Urinary bladder (tissue), 4 donors: ENCODE measurements around the gene CA6. TPM values are rescaled to one million over a fixed set of nuclear protein-coding genes. Genes with fewer than 3 reads are reported as not detected.
A peak's percentile ranks its signal among the peaks of the same experiment; 100 is the strongest.
"Not testable (repeated sequence)": the region's sequence is repeated elsewhere in the genome, so short reads cannot be mapped to it uniquely, and the experiment has no call there.

Experiments used
- DNase-seq: peaks from one replicate; pipeline ENCODE4 v3.0.0-alpha.2; 2015; ENCODE audit errors: extremely low spot score
- H3K27ac ChIP-seq: one replicate; pipeline ENCODE4 v1.5.1; 2013; ENCODE audit warnings: low read depth, mild to moderate bottlenecking, moderate library complexity
- H3K36me3 ChIP-seq: one replicate; pipeline ENCODE4 v1.6.1; 2013; ENCODE audit warnings: mild to moderate bottlenecking, moderate library complexity; ENCODE audit not compliant: insufficient read depth
- H3K4me1 ChIP-seq: one replicate; pipeline ENCODE4 v1.6.1; 2013; ENCODE audit warnings: mild to moderate bottlenecking, moderate library complexity; ENCODE audit not compliant: insufficient read depth
- H3K4me3 ChIP-seq: one replicate; pipeline ENCODE4 v1.5.1; 2013; ENCODE audit warnings: low read depth, low read length
- WGBS: extraction: QIAGEN DNeasy Blood & Tissue Kit; methylation state at CpG from one replicate; pipeline ENCODE4 v1.1.7; 2013; 5-methylcytosine and 5-hydroxymethylcytosine counted together
- polyA plus RNA-seq: library from polyadenylated mRNA; stranded (reverse); fragments of 200-250 nt; gene quantifications from one replicate; pipeline ENCODE4 v1.2.3, GENCODE V29; 2013
- total RNA-seq: library from RNA; depleted of rRNA; stranded (reverse); fragments of >200 nt; gene quantifications from one replicate; pipeline ENCODE4 v1.2.3, GENCODE V29; 2014
- donor health status: healthy with polysubstance abuse.
- donor health status: healthy.

Gene CA6
- total and polyA plus RNA-seq, 2 donors = not detected

DNA sequence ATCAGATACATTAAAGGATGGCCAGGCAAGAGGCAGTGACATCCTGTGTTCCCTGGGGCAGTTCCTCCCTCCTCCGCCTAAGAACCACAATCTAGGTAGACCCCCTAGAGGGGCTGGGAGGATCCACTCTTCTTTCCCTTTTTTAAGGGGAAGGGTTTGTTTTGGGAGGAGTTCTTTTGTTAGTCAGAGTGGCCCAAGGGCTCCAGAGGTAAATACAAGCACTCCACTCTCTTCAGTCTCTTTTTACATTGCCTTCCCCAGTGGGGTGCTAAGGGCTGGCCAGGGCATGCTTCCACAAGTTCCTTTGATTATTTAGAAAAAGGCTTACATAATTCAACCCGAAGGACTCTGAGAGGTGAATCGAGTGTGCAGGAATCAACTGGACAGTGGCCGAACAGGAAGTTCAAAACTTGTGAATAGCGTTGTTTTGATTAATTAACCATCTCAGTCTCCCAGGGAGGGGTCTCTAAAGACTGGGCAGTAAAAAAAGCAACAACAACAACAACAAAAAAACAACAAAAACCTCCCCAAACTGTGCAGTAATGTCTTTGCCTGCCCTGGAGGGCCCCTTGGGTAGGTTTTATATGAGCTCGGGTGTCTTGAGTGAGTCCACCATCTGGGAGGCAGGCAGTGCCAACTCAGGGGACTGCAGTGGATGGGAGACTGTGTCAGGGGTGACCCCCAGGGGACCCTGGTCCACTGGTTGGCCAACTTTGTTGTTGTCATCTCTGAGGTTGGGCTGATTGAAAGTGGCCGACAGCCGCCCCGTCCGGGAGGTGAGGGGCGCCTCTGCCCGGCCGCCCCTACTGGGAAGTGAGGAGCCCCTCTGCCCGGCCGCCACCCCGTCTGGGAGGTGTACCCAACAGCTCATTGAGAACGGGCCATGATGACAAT is 34.0 kb upstream of the CA6 start:
- WGBS = 90% methylated on average over 15 of the region's 17 CpGs
- Histone ChIP-seq H3K36me3 (no peaks in the 10 kb centered on the region), H3K4me3 (no peak overlapping the region), H3K27ac (peak overlapping the region; percentile 72), H3K4me1 (no peaks in the 10 kb centered on the region)
- no peak for DNase-seq

DNA sequence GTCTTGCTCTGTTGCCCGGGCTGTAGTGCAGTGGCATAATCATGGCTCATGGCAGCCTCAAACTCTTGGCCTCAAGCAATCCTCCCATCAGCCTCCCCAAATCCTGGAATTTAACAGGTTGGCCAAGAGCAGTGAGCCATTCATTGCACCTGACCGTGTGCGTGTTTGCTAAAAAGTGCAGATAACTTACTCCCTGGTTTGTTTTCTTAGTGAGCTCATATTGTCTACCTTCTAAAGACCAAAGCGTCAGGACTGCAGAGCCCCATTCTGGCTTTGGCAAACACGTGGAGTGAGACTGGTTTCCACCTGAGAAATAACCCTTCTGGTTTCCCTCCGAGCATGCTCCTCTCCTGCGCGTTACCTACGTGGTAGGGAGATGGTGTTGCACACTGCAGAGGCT is 32.2 kb upstream of the CA6 start:
- Histone ChIP-seq H3K36me3 (no peaks in the 10 kb centered on the region), H3K4me1 (no peaks in the 10 kb centered on the region), H3K4me3 (no peak overlapping the region), H3K27ac (no peak overlapping the region)
- no peak for DNase-seq
- WGBS = 90% methylated on average over 9 of the region's 9 CpGs

DNA sequence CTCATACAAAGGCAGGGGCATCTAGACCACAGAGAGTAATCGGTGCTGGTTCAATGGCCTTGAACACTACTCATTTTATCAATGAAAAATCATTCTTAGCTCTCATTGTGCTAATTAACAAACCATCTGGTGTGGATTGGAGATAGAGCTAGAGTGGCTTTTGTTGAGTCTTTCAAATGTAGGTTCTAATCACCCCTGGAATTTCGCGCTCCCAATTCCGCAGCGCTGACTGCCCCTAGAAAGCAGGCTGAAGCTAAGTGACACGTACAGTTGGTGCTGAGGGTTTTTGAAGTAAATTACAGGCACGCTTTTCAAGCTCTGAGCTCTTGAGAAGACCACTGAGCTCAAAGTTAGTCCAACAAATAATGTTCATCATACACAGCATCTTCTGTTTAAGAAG is 31.2 kb upstream of the CA6 start:
- no peaks in the 10 kb centered on the region for H3K36me3 ChIP-seq
- H3K4me3 ChIP-seq = no peak overlapping the region
- H3K4me1 ChIP-seq = no peaks in the 10 kb centered on the region
- WGBS = 87% methylated on average over 7 of the region's 7 CpGs
- no peak overlapping the region for H3K27ac ChIP-seq
- no peak for DNase-seq

DNA sequence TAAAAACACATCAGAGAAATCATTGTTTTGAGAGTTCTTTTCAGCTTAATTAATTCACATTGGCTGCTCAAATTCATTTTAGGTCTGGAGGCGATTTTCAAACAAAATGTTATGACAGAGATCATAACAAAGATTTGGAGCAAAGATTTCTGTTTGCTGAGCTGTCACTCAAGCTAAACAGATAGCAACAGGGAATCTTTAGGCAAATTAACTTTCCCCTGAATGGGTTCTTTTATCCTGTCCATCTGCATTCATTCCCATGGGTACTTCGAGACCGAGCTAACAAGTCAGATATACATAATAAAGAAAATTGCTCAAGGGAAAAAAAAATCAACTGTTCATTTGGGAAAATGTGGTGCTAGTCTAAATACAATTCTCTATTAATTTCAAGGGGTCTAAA is 30.2 kb upstream of the CA6 start:
- Histone ChIP-seq H3K4me3 (no peak overlapping the region), H3K36me3 (no peaks in the 10 kb centered on the region), H3K4me1 (no peaks in the 10 kb centered on the region), H3K27ac (no peak overlapping the region)
- DNase-seq = no peak
- 44% methylated on average over 3 of the region's 3 CpGs for WGBS

DNA sequence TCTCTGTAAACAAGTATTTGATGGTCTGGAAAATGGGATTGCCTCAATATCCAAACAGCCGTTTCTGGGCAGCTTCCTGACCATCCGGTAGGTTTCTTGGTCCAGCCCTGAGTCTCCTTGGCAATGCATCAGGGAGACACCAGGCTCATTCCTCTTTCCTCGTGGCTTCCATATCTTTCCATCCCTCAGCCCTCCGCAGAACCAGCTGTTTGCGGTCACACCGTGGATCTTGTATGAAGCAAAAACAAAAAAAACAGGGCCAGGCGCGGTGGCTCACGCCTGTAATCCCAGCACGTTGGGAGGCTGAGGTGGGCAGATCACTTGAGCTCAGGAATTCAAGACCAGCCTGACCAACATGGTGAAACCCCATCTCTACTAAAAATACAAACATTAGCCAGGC is 28.1 kb upstream of the CA6 start:
- H3K4me1 ChIP-seq, DNase-seq, H3K27ac ChIP-seq, H3K36me3 ChIP-seq, H3K4me3 ChIP-seq: not testable (repeated sequence)
- WGBS = 72% methylated on average over 10 of the region's 10 CpGs

DNA sequence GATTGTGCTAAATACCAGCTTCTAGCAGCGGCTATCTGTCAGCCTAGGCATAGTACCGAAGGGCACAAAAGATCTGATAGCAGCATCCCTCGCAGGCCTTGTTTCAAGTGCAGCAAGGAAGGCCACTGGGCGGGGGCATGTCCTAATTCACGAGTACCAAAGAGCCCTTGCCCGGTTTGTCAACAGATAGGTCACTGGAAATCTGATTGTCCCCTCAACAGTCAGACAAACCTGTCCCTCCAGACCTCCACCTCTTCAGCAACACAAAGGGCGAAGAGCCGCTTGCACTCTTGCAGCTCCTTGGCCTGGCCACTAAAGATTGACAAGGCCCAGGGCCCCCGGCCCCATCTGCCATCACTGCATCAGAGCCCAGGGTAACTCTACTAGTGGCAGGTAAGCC is 22.7 kb upstream of the CA6 start:
- H3K4me3 ChIP-seq = no peak overlapping the region
- WGBS = 95% methylated on average over 9 of the region's 9 CpGs

DNA sequence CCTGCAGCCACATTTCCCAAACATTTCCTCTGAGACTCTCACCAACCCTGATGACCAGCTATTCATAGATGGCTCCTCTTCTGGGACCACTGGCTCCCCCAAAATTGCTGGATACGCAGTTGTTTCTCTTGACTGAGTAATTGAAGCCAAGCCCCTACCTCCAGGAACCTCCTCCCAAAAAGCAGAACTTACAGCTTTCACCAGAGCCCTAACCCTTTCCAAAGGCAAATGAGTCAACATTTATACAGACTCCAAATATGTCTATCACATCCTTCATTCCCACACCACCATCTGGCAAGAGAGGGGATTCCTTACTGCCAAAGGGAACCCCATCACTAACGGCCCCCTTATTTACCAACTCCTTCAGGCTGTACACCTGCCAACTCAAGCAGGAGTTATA is 20.3 kb upstream of the CA6 start:
- no peaks in the 10 kb centered on the region for H3K4me1 ChIP-seq
- H3K36me3 ChIP-seq = no peaks in the 10 kb centered on the region
- DNase-seq = no peak
- 48% methylated on average over 2 of the region's 2 CpGs for WGBS
- H3K27ac ChIP-seq = no peak overlapping the region
- no peak overlapping the region for H3K4me3 ChIP-seq

More for the DNA sequence above, 22.7 kb upstream of the CA6 start:
- no peaks in the 10 kb centered on the region for H3K4me1 ChIP-seq
- H3K27ac ChIP-seq = no peak overlapping the region
- DNase-seq = no peak
- H3K36me3 ChIP-seq = no peaks in the 10 kb centered on the region

DNA sequence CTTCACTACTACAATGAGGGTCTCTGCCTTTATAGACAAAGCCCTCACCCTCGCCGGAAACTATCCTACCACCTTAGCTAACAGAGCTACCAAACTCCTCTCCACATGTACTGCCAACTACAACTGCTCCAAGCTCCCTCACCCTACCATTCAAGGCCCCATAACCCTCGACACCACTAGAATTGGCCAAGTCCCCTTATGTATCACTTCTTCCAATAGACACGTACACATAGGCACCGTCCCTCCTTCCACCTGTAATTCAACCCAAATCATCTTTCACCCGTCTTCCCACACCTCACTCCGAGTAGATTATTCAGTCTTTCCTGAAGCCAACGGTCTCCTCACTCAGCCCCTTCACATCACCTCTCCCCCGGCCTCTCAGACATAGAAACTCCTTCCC is 19.7 kb upstream of the CA6 start:
- DNase-seq = no peak
- WGBS = 88% methylated on average over 9 of the region's 9 CpGs
- Histone ChIP-seq H3K27ac (no peak overlapping the region), H3K4me3 (no peak overlapping the region), H3K4me1 (no peaks in the 10 kb centered on the region), H3K36me3 (no peaks in the 10 kb centered on the region)

DNA sequence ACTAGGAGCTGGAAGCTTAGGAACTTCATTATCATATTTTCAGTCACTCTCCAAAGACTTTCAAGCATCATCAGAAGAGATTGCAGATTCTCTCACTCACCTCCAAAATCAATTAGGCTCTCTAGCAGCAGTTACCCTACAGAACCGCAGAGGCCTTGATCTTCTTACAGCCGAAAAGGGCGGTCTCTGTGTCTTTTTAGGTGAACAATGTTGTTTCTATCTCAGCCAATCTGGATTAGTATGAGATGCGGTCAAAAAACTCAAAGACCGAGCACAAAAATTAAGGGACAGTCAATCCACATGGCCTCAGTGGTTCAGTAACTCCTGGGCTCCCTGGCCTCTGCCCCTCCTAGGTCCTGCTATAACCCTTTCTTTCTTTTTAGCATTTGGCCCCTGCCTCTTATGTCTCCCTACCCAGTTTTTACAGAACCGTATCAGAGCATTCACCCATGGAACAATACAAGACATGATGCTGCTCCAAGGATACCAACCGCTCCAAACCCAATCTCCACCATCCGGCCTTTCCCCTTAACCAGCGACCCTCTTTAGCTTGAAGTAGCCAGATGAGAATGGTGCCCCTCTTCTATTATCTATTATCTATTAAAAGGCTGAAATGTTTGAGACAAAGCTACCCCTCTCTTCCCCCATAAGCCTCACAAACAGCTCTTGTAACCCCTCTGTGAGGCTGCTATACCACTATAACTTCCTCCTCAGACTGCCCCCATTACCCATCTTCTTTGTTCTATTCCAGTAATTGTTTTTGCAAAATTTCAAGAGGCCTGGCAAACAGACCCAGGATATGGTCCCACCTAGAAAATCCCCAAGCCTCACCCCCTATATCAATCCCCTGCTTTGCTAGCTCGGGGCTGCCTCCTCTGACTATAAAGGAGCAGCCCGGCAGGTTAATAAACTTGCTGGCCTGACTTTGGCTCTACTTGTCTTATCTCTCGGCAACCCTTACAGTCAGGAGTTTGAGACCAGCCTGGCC is 18.7 kb upstream of the CA6 start:
- Histone ChIP-seq H3K36me3 (no peaks in the 10 kb centered on the region), H3K4me1 (no peaks in the 10 kb centered on the region), H3K4me3 (no peak overlapping the region), H3K27ac (no peak overlapping the region)
- no peak for DNase-seq
- WGBS = 91% methylated on average over 12 of the region's 12 CpGs

DNA sequence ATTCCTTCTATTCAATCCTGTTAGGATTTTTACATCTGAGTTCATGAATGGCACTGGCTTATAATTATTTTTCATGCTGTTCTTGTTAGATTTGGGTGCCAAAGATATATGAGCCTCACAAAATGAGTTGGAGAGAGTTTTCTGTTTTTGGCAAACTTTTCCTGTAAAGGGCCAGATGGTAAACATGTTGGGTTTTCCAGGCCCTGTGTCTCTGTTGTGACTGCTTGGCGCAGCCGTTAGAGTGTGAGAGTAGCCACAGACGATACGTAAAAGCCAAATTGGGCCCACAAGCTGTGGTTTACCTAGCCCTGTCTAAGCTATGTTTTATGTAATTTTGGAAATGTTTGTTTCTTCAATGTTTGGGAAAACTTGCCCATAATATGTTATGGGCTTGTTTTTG is 15.6 kb upstream of the CA6 start:
- Histone ChIP-seq H3K36me3 (no peaks in the 10 kb centered on the region), H3K4me3 (no peak overlapping the region), H3K4me1 (no peaks in the 10 kb centered on the region), H3K27ac (no peak overlapping the region)
- WGBS = 80% methylated on average over 4 of the region's 4 CpGs
- no peak for DNase-seq

DNA sequence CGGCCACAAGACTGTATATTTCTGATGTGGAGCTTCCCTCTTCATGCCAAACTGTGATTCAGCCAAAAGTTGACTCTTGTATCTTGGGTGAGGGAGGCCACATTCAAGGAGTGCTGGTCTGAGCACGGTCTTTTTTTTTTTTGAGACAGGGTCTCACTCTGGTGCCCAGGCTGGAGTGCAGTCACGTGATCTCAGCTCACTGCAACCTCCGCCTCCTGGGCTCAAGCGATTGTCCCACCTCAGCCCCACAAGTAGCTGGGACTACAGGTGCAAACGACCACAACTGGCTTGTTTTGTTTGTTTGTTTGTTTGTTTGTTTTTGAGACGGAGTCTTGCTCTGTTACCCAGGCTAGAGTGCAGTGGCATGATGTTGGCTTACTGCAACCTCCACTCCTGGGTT is 8.6 kb upstream of the CA6 start:
- 86% methylated on average over 7 of the region's 7 CpGs for WGBS
- not testable (repeated sequence) for H3K4me3 ChIP-seq, H3K4me1 ChIP-seq, DNase-seq, H3K36me3 ChIP-seq, H3K27ac ChIP-seq

DNA sequence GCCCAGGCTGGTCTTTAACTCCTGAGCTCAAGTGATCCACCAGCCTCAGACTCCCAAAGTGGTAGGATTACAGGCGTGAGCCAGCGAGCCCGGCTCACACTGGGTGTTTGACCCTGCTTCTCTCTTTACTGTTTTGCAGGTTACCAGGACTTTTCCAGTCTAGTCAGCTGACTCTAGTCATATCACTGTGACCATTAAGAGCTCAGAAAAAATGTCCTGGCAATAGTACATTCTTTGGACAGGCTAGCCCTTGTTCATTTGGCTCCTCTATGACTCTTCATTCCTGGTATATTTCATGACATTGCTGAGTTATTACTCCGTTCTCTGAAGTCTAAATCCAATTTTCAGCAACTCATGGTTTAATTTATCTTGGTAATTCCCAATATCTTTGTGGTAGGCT is 8.0 kb upstream of the CA6 start:
- H3K4me1 ChIP-seq = peaks cover 1% of the 10 kb centered on the region
- no peak for DNase-seq
- no peak overlapping the region for H3K27ac ChIP-seq
- no peak overlapping the region for H3K4me3 ChIP-seq
- H3K36me3 ChIP-seq = no peaks in the 10 kb centered on the region
- WGBS = 88% methylated on average over 4 of the region's 4 CpGs

DNA sequence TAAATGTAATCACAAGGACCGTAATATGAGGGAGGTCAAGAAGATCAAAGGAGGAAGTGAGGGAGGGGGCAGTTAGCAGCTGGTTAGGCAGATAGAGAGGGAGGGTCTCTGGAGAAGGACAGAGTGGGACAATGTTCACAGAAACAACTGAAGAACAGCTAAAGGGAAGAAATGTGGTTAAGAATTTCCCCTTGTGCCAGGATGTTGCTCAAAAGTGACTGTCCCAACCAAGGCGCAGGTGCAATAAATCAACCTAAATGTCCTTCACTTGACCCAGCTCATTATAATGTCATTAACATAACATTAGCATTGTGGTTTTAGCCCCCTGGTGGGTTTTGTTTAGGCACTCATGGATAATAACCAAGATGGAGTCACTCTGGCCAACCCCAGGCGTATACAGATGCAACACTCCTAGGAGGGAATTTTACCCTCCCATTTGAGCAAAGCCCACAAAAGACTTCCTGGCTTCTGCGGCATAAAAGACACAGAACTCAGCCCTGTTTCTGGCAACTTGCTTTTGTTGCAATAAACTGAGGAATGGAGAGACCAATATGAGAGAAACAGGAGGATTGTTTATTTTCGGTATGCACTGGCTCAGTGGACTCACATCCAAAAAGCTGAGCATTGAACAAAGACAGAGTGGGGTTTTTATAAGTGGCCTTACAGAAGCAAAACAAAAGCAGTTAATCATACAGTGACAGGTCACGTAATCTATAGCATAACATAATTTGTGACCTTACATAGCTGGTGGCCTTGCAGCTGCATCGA is 7.3 kb upstream of the CA6 start:
- Histone ChIP-seq H3K4me1 (peaks cover 1% of the 10 kb centered on the region), H3K4me3 (no peak overlapping the region), H3K36me3 (no peaks in the 10 kb centered on the region), H3K27ac (no peak overlapping the region)
- DNase-seq = no peak
- WGBS = 50% methylated on average over 7 of the region's 7 CpGs
